Cerebellar nuclear complex (tissue), 1 donor: ENCODE measurements around the gene DDX10.

Experiments
- DNase-seq, 2 experiments: peaks; one replicate each; lab custom pipeline; 2025; lab: John Stamatoyannopoulos, UW

The DDX10 gene

DNA sequence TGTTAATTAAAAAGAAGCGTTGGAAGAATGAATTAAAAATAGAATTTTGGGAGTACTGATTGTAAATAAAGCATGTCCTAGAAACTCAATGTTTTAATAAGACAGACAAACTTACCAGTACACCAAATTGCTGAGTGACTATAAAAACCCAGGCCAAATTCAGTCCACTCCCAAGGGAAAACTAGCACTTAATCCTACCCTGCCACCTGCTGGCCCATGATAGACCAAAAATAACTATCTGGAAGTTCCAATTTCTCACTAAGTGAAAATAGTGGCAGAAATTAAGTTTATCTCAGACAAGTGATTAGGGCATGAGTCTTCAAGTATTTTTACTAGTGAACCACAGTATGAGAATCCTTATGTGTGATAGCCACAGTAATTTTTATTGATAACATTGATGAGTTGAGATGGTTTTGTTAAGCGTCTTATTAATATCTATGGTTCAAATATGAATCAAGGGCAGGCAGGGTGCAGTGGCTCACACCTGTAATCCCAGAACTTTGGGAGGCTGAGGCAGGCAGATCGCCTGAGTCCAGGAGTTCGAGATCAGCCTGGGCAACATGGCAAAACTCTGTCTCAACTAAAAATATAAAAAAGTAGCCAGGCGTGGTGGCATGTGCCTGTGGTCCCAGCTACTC lies 9.8 kb upstream of the DDX10 start:
- no peak for DNase-seq

DNA sequence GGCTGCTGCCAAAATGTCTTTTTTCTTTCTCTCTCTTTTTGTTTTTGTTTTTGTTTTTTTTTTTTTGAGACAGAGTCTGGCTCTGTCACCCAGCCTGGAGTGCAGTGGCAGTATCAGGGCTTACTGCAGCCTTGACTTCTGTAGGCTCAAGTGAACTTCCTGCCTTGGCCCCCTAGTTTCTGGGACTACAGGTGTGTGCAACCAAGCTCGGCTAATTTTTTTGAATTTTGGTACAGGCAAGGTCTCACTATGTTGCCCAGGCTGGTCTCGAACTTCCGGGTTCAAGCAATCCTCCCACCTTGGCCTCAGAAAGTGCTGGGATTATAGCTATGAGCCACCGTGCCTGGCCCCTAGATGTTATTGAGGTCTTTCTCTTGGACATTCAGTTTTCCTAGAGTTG lies 2.2 kb upstream of the DDX10 start:
- no peak for DNase-seq

DNA sequence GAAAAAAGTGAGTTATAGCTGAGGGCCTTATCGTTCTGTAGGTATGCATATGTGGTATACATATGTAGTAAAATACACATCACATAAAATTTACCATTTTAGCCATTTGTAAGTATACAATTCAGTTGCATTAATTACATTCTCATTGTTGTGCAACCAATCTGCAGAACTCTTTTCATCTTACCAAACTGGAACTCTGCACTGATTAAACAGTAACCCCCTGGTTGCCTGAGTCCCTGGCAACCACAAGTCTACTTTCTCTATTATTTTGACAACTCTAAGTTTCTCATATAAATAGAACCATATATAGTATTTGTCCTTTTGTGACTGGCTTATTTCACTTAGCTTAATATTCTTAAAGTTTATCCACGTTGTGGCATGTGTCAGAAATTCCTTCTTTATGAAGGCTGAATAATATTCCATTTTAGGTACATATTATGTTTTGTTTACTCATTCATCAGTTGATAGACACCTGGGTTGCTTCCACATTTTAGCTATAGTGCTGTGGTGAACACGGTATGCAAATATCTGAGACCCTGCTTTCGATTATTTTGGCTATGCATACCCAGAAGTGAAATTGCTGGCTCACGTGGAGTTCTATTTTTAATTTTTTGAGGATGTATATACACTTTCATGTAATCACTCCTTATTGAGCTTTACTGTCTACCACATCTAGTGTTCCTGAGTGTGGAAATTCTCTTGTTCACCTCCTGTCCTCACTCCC lies 1.6 kb upstream of the DDX10 start:
- no peak for DNase-seq

DNA sequence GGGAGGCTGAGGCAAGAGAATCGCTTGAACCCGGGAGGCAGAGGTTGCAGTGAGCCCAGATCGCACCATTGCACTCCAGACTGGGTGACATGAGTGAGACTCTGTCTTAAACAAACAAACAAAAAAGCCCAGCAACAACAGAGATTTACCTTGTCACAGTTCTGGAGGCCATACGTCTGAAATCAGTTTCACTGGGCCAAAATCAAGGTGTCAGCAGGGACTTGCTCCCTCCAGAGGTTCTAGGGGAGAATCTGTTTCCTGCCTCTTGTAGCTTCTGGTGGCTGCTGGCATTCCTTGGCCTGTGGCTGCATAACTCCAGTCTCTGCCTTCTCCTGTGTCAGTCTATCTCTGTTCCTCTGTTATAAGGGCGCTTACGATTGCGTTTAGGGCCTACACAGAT lies 1.5 kb downstream of the DDX10 start:
- DNase-seq = no peak

DNA sequence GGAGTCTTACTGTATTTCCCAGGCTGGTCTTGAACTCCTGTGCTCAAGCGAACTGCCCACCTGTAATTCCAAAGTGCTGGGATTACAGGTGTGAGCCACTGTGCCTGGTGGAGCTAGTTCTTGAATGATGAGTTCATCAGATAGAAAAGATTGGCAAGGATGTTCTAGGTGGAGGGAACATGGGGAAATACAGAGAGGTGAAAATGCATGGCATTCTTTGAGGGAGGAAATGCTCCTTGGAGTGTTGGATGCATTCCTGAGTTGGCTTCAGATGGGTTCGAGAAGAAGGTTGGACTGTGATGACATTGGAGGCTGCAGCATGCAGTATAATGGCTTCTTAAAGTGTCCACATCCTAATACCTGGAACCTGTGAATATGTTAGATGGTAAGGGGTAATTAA lies 4.4 kb downstream of the DDX10 start:
- DNase-seq = no peak

DNA sequence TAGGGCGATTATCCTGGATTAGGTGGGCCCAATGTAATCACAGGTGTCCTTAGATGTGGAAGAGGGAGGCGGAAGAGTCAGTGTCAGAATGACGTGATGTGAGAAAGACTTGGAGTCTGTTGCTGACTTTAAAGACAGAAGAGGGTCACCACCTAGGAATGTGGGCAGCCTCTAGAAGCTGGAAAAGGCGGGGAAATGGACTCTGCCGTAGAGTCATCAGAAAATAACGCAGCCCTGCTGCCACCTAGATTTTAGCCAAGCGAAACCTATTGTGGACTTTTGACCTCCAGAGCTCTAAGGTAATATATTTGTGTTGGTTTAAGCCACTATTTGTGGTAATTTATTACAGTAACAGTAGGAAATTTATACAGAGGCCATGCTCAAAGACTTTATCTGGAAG lies 4.8 kb downstream of the DDX10 start:
- DNase-seq = no peak

DNA sequence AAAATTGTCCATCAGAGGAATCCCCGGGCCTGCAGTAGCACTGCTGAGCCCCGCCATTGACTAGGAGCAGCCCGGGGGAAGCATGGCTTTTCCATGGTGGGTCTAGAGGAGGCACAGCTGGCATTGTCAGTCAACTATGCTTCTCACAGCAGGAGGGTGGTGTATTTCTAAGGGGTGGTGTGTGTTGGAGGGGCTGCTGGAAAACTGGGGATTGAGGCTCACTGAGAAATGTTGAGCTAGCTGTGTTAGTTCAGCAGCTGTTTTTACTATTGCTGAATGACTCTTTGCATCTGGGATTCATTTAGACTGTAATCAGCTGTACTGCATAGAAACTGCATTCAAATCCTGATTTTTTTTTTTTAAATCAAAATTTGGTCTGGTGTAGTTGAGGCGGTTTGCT lies 5.6 kb downstream of the DDX10 start:
- no peak for DNase-seq

DNA sequence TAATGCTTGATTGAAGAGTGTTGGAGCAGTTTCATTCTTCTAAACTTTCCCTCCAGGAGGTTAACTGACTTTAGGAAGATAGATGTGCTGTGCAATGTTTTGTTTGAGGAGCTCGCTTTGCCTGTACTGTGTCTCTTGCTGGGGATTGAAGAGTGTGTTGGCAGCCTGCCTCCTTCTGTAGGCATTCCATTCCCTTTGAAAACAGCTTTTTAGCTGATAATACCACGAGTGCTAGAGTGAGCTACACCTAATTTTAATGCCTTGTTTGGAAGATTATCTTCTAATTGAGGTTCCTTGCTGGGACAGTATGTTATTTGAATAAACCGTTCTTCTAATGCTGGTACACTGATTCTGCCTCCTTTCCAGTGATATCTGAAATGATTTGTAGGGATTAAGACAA lies 7.2 kb downstream of the DDX10 start:
- no peak for DNase-seq

DNA sequence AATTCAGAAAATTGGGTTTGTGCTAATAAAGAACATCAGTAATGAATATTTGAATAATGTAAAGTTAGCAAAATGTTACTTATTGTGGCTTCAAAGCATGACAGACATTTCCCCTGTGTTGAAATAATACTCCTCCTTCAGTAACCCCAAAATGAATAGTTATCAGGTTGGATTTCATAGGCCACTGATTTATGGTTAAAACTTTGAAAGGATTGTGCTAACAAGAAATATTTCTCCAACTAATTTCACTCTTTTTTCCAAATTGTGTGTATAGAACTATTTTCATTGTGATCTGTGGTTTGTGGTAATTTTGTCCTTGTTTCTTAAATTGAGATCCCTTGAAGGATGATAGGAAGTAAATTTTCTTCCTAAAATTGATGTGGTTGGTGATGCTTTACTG lies 7.9 kb downstream of the DDX10 start:
- DNase-seq = no peak

DNA sequence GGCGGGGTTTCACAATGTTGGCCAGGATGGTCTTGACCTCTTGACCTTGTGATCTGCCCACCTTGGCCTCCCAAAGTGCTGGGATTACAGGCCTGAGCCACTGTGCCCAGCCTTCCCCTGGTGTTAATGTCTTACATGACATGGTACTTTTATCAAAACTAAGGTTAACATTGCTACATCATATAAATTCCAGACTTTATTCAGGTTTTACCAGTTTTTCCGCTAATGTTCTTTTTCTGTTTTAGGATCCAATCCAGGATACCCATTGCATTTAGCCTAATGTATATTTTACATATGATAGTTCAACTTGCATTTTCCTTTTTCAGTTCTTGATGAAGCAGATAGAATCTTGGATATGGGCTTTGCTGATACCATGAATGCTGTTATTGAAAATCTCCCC lies 14.2 kb downstream of the DDX10 start:
- no peak for DNase-seq

DNA sequence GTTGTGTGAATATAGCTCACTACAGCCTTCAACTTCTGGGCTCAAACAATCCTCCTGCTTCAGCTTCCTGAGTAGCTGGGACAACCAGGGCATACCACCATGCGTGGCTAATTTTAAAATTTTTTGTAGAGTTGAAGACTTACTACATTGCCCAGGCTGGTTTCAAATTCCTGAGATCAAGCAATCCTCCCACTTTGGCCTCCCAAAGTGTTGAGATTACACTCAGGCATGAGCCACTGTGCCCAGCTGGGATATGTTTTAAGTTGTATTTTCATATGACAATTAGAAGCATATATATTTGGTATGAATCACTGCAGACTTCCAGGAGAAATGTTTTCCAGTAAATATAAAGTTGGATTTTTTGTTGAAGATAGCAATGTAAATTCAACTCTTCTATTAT lies 15.4 kb downstream of the DDX10 start:
- DNase-seq = no peak

DNA sequence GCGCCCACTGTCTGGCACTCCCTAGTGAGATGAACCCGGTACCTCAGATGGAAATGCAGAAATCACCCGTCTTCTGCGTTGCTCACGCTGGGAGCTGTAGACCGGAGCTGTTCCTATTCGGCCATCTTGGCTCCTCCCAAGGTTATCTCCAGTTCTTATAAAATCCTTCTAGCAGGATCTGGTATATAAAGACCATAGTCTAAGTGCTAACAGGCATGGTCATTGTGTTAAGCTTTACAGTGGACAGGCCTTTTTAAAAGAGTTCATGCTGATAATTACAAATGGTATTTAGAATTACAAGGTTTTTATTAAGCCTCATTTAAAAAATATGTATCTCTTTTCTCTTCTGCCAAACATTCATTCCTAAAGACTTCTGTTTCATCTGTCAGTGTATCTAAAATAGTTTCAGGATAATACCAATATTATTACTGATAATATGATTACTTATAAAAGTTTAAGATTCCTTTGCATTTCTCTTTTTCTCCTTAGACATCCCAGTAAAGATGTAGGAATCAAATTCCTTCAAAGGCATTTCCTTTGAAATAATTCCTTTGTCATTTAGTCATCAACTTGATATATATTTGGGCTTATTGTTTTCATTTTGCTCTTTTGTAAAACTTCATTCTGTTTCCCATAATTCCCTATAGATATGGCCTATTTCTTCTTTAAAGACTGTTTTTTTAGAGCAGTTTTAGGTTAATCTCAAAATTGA lies 20.7 kb downstream of the DDX10 start:
- DNase-seq = no peak

DNA sequence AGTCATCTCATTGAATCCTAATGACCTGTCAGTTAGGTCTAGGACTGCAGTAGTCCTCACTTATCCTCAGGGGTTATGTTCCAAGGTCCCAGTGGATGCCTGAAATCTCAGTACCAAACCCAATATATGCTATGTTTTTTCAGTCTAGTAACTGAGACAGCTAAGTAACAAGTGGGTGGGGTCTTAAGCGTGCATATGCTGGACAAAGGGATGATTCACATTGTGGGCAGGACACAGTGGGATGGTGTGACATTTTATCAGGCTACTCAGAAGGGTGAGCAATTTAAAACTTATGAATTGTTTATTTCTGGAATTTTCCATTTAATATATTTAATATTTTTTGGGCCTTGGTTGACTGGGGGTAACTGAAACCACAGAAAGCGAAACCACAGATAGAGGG lies 29.0 kb downstream of the DDX10 start:
- no peak for DNase-seq

DNA sequence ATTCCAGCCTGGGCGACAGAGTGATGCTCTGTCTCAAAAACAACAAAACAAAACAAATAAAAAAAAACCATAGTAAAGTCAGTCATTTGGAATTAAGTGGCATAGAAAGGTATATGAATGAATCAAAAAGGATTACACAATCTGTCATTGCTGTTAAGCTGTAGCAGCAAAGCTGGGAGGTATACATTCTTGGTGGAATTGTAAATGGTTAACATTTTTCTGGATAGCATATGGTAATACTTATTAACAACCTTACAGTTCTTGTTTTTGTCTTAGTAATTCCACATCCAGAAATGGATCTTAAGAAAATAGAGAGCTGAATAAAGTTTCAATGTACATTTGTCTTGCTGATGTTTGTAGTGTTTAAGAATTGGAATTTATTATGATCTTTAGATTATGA lies 30.0 kb downstream of the DDX10 start:
- no peak for DNase-seq

DNA sequence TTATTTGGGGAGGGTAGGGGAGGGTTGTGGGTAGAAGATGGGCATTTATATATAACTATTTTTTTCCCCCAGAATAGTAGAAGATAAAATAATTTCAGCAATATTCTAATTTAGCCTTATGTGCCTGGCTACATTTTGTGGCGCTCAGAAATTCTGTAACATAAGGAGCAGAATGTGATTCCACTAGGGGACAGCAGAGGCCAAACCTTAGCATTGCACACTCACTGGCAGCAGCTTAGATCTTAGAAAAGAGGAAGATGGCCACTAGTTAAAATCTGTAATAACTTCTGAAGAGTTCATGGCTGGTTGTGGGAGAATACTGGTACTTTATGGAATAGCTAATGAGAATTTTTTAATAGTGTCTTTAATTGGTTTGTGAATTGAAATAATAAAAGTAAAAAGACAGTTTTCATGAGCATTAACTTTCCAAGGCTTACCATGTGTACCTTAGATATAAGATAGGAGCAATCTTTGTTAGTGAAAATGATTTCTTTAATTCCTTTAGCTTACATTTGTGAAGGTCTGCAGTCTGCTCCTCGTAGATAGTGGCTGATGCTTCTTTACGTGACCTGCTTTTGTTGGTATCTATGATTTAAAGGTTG lies 33.1 kb downstream of the DDX10 start:
- DNase-seq = peak in 1 of 2 experiments; percentile 4

DNA sequence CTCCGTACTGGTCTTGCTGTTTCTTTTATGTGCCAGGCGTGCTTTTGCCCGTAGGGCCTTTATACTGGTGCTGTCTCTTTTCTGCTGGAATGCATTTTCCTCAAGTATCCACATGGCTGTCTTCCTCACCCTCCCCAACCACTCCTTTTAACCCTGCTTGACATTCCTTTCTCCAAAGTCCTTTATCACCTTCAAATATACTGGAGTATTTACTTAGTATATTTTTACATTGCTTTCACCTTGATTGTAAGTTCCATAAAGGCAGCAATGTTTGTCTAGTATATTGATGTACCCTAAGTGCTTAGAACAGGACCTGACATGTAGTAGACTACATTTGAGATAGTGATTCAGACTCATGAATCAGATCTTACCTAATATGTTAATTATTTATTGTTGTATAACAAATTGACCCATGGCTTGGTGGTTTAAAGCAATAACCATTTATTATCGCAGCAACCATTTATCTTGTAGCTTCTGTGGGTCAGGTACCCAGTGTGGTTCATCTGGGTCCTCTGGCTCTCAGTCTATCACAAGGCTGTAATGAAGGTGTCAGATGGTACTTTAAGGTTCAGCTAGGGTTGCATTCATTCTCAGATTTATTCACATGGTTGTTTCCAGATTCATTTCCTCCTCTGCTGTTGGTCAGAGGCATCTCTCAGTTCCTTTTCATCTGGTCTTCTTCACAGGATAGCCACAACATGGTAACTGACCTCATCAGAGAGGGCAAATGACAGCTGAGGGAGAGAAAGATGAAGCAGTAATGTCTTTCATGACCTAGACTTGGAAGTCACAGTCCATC lies 34.2 kb downstream of the DDX10 start:
- DNase-seq = no peak

DNA sequence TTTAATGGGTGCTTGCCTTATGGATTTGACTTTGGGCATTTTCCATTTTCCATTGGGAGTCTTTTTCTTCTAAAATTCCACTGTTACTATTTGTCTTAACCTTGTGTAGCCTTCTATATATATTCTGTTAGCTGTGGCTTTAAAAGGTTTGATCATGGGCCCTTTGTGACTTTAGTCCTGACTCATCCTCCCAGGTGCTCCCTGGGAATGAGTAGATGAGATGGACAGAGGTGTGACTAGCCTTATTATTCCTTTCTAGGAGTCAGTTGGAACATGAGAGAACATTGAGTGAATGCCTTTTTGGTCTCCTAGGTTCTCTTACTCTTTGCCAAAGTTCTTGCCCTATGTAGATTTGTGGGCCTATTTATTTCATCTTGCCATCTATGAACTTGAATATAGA lies 39.0 kb downstream of the DDX10 start:
- no peak for DNase-seq

DNA sequence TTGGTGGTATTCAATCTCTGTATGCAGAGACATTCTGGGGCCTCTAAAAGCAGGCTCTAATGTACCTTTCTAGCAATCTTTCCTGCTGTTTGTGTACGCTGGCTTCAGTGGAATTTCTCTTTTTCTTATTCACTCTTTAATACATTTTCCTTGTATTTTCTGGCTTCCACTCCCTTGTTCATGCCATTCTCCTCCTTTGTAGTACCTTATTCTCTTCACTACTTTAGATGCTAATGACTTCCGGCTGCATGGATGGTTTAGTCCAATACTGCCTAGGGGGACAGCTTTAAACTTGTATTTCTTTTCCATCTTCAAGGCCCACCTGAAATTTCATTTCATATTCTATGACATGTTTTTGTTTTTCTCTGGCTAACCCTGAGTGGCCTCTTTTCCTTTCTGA lies 40.2 kb downstream of the DDX10 start:
- no peak for DNase-seq

DNA sequence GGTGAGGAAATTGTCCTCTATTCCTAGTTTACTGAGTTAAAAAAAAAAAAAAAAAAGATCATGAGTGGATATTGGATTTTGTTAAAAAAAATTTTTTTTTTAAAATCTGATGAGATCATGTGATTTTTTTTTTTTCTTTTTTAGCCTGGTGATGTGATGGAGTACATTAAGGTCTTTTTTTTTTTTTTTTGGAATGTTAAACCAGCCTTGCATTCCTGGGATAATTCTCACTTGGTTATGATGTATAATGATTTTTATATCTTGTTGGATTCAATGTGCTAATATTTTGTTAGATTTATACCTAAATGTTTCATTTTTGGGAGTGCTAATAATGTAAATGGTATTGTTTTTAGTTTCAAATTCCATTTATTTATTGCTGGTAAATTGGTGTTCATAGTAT lies 43.3 kb downstream of the DDX10 start:
- no peak for DNase-seq

DNA sequence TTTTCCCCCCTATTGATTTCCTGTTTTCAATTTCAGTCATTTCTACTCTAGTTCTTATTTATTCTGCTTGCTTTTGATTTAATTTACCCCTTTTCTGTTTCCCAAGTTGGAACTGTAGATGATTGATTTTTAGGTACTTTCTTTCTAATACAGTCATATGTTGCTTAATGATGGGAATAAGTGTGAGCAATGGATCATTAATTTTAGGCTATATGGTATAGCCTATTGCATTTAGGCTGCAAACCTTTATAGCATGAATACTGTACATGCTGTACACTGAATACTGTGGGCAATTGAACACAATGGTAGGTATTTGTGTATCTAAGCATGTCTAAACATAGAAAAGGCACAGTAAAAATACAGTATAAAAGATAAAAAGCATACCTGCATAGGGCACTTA lies 44.9 kb downstream of the DDX10 start:
- DNase-seq = no peak

DNA sequence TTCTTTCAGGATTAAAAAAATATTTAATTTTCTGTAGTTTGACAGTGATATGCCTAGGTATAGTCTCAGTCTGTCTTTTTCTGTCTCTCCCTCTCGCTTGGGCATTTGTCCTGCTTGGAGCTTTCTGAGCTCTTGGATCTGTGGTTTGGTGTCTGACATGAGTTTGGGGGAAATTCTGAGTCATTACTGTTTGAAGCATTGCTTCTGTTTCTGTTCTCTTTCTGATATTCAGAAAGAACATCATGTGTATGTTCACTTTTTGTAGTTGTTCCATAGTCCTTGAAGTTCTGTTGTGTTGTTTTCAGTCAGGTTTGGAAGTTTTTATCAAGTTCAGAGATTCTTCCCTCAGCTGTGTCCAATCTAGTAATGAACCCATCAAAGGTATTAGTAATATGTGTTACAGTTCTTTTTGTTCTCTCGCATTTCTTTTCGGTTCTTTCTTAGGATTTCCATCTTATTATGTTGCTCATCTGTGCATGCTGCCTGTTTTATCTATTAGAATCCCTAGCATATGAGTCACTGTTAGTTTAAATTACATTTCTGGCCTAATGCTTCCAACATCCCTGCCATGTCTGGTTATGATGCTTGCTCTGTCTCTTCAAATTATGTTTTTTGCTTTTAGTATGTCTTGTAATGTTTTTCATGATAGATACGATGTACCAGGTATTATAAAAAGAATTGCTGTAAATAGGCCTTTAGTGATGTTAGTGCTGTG lies 48.4 kb downstream of the DDX10 start:
- DNase-seq = no peak

DNA sequence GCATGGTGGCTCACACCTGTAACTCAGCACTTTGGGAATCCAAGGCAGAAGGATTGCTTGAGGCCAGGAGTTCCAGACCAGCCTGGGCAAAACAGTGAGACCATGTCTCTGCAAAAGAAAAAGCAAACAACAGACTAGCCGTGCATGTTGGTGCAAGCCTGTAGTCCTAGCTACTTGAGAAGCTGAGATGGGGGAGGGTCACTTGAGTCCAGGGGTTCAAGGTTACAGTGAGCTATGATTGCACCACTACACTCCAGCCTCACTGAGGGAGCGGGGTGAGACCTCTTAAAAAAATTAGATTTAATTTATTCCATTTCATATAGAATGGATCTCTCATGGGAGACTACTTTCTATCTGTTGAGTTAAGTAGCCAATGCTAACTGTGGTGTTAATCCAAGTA lies 50.4 kb downstream of the DDX10 start:
- DNase-seq = no peak
